HG03095 (cell line): ENCODE measurements around the gene TTLL11.

Experiments used
- ATAC-seq: cut with Tn5 transposase; IDR thresholded peaks from one replicate; pipeline ENCODE4 v1.9.1; 2021; ENCODE audit warnings: moderate library complexity; ENCODE audit not compliant: unreplicated experiment

The TTLL11 gene

DNA sequence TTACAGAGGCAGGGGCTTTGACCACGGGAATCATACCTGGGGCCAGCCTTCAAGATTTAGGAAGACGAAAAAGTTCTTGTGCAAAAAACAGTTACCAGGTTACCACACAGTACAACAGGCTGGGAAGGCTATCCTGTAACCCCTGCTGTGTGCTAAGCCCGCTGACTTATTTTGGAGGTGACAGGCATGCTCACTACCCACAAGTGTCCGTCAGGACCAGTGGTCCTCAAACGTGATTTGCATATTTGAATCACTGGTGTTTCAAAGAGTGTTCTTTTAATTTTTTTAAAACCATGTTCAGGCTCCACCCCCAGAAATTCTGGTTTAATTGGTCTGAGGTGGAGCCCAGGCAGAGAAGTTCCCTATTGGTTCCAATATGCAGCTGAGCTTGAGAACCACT, 146.6 kb downstream of the TTLL11 start:
- ATAC-seq, result no peak

DNA sequence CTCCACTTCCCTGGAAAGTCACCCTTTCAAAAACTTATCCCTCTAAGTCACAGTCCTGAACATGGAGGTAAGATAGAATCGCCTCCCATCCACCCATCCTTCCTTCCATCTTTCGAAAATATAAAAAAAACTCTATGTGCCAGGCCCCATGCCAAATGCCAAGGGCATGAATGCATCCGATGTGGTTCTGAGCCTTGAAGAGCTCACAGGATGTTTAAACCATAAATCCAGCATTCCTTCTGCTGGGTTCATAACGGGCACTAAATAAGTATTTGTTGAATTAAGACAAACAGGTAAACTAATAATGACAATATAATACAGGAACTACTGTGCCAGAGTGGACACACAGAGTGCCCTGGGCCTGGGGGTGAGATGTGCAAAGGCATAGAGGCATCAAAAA, 147.3 kb downstream of the TTLL11 start:
- no peak for ATAC-seq

DNA sequence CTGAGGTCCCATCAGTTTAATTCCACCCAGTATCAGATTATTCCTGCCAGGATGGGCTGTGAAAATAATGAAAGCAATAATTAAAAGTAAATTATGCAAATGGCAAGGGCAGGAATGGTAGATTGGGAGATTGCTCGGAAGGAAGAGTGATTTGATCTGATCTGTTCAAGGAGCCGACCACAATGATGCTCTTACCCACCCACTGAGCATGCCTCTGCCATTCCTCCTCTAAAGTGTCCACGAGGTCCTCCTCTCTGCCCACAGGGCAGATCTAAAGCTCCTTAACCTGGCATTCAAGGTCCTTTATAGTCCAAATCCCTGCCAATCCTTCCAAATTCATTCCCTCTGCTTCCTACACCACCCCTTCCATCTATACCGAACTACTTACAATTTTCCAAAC, 147.8 kb downstream of the TTLL11 start:
- no peak for ATAC-seq

DNA sequence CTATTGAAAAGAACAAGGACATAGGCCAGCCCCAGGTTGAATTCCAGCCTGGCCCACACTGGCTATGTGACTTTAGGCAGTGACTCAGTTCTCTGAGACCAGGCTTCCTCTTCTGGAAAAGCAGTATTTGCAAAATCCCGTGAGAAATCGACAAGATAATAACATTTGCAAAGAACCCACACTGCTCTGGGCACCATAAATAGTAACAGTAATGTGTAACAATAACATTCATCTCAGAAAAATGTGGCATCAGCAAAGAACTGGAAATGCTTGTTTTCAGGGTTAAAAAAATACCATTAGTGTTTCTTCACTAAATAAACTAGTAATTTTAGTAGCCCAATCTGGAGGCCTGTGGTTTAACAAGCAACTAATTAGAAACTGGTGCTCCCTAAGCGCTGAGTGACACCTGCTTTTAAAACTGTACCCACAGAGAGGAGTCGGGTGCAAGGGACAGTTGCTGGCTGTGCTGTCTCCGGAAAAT, 148.4 kb downstream of the TTLL11 start:
- ATAC-seq, result no peak

DNA sequence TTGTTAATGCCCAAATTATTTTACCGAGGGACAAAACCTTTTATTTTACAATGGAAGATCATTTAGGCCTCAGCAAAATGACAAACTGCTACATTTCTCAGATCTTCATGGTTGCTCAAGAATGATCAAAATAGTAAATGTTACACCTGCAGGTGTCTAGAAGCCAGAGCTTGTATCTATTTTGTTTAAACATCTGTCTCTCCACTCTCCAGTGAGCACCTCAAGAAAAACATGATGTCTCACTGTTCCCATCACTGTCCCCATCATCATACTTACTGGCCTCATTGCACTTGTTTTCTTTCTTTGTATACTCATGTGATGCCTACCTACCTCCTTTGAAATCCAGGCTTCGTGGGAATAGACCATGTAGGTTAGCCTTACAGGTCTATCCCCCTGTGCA, 149.6 kb downstream of the TTLL11 start:
- ATAC-seq, result no peak

DNA sequence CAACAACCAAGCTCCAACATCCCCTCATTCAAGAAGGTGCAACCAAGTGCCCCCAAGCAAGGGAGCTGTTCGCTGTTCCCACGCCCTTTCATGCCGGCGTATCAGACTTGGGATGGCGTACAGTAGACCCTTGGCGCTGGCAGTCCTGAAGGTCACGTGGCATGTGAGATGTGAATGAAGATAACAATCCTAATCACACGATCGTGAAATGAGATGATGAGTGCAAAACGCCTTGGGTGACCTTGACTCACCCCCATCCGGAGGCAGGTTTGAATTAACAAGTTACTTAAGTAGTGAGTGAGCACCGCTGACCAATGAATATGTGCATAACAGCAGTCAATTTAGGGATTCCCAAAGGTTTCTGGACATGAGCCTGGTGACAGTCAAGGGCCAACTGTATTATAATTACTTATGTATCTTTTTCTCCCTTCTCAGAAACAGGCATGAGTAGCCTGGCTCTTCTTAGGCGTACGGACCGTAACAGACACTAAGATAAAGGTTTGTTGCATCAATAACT, 150.2 kb downstream of the TTLL11 start:
- ATAC-seq, result no peak

DNA sequence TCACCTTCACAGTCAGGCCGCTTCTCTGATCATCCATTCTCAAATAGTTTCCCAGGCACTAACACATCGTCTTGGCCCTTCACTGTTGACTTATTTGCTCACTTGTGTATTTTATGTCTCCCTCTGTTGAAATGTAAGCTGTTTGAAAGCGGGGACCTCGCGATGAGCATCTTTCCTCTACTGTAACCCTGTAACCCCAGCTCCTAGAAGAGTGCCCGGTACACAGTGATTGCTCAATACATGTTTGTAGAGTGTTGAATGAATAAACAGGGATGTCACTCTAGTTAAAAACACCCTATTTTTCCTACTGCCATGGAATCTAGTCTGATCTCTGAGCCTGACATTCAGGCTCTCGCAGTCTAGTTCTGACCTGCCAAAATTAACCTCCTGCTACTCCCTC, 150.8 kb downstream of the TTLL11 start:
- no peak for ATAC-seq

DNA sequence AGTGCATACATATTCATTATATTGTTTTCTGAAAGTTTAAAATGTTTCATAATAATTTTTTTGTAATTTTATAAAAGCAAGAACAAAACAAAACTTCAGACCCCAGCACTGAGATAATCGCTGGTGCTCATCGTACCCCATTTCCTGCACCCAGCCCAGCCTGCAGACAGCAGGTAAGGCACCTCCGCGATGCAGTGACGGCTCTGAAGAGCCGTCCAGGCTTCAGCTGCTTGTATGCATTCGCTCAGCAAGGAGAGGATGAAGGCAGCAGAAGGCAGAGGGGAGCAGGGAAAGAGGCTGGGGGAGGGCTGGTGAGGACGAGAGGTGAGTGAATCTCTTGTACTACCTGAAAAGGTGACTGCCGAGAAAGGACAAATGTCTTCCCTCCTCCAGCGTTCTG, 153.5 kb downstream of the TTLL11 start:
- ATAC-seq, result no peak

DNA sequence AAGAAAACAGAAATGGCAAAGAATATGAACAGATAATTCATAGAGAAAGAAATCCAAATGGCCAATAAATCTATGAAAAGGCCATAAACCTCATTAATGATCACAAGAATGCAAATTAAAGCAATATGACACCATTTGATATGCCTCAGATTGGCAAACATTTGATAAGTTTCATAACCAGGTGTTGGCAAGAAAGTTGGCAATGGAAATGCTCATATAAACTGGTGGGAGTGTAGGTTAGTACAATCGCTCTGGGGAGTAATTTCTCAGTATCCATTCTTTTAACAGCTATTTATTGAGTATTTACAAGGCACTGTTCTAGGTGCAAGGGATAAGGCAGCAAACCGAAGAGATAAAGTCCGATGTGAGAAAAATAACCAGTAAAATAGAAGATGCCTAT, 154.5 kb downstream of the TTLL11 start:
- ATAC-seq, result no peak

DNA sequence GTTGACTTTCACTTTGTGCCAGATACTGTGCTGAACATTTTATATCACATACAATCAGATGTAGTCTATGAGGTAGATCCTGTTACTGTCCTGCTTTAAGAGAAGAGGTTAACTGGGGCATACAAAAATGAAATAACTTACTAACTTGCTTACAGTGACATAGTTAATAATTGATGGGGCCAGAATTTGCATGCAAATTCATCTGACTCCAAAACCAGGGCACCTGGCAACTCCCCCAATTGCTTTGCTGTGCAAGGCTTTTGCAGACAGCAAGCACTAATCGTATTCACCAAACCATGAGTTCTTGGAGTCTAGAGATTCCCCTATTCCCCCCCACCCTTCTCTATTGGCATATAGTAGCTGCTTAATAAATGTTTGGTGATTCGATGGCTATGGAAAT, 155.9 kb downstream of the TTLL11 start:
- ATAC-seq, result no peak

DNA sequence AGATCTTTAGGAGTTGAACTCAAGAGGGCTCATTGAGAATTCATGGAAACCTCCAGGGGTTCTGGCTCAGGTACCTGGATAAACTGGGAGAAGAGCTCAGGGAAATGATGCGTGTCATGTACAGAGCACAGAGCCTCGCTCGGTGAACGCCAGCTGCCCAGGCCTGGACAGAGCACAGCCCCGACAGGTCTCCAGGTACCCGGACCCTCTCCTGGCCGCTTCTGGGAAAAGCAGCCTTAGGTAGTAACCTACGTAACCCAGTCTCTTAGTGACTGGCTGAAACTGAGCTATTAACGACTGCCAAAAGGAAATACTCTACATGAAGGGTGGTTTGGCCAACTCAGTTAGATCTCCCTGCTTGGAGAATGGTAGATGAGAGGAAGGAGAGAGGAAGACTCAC, 157.4 kb downstream of the TTLL11 start:
- ATAC-seq, result no peak

DNA sequence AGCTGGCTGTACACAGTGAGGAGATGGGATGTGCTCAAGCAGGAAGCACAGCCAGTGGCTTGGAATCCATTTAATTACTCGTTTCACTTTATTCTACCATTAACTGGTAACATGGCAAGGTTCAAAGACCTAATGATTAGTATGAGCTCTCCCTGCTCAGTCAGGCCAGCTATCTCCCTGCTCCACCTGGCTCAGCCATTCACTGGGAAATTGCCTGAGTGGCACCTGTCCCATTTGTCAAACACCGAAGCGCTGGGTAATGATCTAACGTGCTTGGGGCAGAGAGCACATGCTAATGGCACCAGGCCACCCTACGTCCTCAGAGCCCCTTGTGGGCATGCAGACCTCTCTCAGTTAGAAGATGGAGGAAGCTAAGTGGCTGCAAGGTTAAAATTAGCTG, 162.2 kb downstream of the TTLL11 start:
- ATAC-seq, result no peak

DNA sequence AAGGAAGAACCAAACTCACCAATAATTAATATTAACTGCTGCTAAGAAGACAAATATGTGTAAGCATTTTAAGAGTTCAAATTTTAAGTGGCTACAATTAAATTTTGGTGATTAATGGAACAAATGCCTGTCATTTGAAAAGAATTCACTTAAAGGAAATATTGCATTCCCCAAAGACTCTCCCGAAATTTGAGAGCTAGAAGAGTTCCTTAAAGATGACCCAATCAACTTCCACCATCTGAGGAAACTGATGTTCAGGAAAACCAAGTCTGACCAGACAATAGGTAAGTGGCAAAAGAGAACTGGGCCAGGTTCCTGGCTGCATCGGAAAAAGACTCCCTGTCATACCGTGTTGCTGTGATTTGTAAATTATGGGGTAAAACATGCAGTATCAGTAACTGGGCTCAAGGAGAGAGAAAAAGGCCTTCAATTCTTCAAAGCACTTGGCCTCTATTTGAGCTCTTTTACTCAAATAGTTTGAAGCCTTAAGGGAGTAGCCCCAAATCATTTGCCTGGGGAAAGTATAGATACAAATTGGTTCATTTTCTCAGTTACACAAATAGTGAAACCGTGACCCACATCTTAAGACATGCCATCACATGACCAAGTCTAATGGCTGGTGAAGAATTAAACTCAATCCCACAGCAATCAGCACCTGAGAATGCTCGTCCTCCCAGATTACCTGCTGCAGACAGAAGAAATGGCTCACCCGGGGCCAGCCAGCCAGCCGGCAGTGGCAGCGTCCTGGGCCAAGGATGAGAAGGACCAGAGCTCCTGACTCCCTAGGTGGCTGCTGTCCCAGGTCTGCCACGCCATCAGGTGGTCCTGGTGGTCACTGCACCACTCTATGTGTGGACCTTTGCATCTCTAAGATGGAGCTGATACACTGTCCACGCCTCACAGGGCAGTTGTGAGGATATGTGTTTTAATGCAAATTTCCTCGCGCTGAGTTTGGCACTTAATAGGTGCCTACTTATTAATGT, 162.9 kb downstream of the TTLL11 start:
- no peak for ATAC-seq

DNA sequence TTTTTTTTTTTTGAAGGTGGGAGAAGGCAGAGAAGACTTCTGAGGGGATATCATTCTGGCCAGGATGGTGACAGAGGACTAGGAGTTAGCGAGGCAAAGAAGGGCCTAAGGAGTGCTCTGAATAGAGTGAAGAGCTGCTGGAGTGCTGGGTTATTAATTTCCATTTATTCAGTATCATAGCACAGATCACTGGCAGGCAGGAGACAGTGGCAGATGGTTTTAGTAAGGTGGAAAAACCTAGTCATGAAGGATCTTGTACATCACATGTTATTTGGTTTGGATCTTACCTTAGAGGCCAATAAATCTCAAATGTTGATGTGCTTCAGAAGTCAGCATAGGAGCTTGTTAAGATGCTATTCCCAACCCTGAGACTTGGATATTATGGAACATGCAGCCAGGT, 165.5 kb downstream of the TTLL11 start:
- no peak for ATAC-seq

DNA sequence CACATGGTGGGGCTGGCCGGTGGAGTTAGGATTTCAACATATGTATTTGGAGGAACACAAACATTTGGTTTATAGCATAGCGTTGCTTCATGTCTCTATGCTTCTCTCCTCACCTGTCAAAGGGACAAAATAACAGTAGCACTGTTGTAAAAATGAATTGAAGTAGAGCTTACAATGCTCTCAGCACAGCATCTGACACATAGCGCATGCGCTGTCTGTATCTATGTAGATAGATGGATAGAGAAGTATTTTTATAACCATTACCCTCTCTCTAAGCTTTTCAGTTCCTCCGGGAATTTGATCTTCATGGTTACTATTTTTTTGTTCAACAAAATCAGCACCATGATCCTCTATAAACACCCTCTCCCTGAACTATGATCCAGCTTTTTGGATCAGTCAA, 166.0 kb downstream of the TTLL11 start:
- ATAC-seq, result no peak

DNA sequence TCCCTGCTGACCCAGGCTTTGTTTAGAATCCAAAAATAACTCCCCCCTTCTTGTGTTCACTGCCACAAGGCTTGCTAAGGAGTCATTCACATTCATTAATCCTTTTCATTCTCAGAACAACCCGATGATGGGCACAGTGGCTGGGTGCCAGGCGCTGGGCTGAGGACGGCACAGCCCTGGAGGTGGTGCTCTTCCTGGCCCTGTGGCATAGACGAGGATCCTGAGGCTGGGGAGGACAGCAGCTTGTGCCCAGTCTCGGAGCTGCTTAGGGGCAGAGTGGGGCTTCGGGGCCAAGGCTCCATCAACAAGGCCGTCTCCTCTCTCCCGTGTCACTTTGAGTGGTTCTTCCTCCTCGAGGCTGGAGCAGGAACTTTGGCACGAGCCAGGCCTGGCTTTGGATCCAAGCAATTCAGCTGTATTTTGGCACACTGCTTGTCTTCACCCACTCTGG, 166.7 kb downstream of the TTLL11 start:
- ATAC-seq, result no peak

DNA sequence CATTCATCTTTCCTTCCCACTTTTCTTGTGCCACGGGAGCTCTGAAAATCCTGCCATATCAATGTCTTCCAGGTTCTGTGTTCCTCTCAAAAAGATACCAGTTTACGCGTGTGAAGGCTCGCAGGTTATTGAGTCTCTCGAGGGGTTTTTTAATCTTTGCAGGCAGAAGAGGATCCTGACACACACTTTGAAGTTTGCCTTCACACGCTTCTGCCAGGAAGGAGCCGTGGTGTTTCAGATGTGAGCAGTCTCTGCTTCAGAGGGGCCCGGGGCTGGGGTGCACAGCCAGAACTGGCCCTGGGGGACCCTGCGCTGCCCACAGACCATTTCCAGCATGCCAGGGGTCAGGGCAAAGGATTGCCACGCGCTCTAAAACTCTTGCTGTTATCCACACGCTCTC, 167.2 kb downstream of the TTLL11 start:
- ATAC-seq, result no peak

DNA sequence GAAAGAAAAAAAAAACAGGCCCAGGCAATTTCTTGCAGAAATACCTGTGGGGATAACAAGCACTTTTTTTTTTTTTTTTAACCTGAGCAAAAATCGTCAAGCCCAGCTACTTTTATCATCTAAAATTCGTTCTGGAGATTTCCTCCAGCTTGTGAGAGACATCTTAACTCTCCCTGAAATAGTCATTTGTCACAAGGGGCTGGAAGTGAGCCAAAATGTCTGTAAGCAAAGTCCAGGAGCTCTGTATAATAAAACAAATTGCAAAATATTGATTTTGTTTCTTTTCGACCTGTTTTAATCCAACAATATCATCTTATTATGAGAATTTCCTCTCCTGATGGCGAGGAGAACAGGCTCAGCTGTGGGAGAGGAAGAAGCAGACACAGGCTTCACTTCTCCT, 168.4 kb downstream of the TTLL11 start:
- ATAC-seq, result no peak

DNA sequence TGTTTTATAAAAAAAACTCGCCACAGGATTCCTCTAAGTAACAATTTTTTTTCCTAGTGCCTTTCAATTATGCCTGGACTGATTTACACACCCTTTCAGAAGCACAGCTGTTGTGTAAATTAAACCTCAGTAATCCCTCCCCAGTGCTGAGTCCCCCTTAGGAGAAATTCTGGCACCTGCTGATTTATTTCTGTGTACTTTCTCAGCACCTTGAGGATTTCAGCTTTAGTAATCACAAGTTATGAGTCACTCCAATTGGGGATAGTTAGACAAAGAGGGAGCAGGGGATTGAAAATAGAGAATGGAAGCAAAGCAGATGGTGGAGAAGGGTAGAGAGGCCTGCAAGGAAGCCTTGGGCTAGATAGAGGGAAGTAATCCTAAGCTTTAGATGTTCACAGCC, 171.7 kb downstream of the TTLL11 start:
- no peak for ATAC-seq

DNA sequence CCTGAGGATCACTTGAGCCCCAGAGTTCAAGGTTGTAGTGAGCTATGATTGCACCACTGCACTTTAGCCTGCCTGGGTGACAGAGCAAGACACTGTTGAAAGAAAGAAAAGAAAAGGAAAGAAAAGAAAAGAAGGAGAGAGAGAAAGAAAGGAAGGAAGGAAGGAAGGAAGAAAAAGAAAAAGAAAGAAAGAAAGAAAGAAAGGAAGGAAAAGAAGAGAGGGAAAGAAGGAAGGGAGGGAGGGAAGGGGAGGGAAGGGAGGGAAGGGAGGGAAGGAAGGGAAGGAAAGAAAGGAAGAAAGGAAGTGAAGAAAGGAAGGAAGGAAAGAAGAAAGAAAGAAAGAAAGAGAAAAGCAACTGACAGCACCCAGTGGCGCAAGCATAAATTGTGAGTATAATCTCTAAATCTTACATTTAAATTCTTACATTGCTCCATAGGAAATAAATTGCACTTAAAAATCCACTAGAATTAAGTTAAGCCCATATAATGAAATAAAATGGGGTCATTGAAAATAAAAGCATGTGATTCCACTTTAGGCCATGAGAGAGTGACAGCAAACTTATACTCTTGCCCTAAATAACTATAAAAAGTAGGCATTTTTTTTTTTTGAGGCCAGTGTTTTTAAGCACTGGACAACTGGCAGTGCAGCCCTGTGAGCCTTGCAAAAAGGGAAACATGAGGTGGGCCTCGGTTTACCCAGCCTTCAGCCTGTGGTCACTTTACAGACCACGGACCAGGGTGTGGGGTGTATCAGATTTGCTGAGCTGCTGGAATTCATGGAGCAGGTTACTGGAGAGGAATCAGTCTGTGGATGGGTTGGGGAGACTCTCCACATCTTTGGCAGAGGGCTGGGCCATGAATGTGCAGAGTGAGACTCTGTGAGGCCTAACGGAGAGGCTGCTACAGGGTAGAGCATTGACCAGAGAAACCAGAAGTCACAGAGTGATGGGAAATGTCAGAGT, 175.5 kb downstream of the TTLL11 start:
- no peak for ATAC-seq

DNA sequence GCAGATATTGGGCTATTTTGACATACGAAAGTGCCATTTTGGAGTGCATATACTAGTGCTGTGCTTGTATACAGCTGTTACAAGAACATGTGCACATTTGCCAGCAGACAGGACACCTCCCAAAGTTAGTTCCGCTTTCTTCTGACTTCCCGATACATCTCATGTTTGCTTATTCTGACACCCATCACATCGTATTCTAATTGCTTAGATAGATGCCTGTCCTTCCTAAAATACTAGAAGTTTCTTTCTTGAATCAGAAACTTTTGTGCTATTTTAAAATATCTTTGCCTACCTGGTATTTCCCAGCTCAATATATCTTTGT, 177.8 kb downstream of the TTLL11 start:
- no peak for ATAC-seq
